Urothelium cell line (cell line): ENCODE results near the gene APBA3.

Source experiments
- DNase-seq: peaks from one replicate; pipeline ENCODE4 v3.0.0; 2011; ENCODE audit warnings: low spot score, mixed read lengths
- FAIRE-seq: peaks from 2 replicates; lab custom pipeline; 2011; peaks lifted over from hg19 to GRCh38; lab: Jason Lieb, UNC

Gene APBA3

GRCh38 chr19:3751236-3751635 is 10.3 kb downstream of the APBA3 start:
- FAIRE-seq = no peak
- no peak for DNase-seq

GRCh38 chr19:3750211-3750610 is 11.3 kb downstream of the APBA3 start:
- FAIRE-seq (no peak), DNase-seq (no peak)

GRCh38 chr19:3748965-3749364 is 12.5 kb downstream of the APBA3 start:
- no peak for DNase-seq
- FAIRE-seq = no peak

DNA sequence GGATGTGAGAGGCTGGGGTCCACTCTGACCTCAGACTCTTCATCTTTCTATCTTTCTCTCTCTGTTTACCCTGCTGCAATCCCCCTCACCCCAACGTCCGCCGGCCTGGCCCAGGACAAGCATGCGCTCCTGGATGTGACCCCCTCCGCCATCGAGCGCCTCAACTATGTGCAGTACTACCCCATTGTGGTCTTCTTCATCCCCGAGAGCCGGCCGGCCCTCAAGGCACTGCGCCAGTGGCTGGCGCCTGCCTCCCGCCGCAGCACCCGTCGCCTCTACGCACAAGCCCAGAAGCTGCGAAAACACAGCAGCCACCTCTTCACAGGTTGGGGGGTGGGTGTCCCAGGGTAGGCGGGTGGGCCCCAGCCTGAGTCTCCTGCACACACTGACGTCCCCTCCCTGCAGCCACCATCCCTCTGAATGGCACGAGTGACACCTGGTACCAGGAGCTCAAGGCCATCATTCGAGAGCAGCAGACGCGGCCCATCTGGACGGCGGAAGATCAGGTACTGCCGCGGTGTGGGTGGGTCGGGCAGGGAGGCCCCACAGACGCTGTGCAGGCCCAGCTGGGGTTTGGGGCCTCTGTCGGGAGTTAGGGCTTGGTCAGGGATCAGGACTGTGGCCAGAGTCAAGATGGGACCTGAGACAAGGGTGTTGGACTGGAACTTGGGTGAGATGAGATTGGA is 15.0 kb downstream of the APBA3 start:
- DNase-seq (no peak), FAIRE-seq (no peak)

- FAIRE-seq = no peak
Observed at GRCh38 chr19:3745363-3746045, 16.0 kb downstream of the APBA3 start.

GRCh38 chr19:3743486-3743885 is 18.0 kb downstream of the APBA3 start:
- DNase-seq (no peak), FAIRE-seq (no peak)

More at GRCh38 chr19:3745363-3746045, 16.0 kb downstream of the APBA3 start:
- no peak for DNase-seq

GRCh38 chr19:3740431-3740830 is 21.1 kb downstream of the APBA3 start:
- no peak for FAIRE-seq
- no peak for DNase-seq

- FAIRE-seq (no peak), DNase-seq (no peak)
Observed at GRCh38 chr19:3738477-3739220, 22.8 kb downstream of the APBA3 start.

DNA sequence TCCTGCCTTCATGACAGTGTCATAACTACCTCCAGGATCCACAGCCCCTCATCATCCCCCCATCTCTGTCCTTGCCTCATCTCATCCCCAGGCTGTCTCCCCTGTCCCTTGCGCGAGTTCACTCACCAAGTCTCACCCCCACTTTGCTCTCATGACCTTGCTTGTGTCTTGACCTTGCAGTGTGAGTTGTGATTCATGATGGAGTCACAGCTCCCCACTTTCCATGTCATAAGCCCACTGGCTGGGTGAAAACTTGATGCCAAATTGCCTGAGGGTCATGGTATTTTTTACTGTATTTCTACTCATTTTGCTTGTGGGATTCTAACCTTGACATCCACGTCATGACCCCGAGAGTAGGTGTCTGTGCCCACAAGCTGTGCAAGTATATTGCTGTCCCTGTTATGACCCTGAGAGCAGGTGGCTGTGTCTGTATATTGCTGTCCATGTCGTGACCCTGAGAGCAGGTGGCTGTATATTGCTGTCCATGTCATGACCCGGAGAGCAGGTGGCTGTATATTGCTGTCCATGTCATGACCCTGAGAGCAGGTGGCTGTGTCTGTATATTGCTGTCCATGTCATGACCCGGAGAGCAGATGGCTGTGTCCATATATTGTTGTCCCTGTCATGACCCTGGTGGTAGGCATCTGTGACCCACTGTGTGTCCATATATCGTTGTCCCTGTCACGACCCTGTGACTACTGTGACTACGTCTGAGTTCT is 23.8 kb downstream of the APBA3 start:
- FAIRE-seq = no peak
- DNase-seq = no peak

- FAIRE-seq (no peak), DNase-seq (no peak)
Observed at GRCh38 chr19:3736106-3736724, 25.3 kb downstream of the APBA3 start.

GRCh38 chr19:3734310-3734600 is 27.2 kb downstream of the APBA3 start:
- FAIRE-seq (no peak), DNase-seq (no peak)

DNA sequence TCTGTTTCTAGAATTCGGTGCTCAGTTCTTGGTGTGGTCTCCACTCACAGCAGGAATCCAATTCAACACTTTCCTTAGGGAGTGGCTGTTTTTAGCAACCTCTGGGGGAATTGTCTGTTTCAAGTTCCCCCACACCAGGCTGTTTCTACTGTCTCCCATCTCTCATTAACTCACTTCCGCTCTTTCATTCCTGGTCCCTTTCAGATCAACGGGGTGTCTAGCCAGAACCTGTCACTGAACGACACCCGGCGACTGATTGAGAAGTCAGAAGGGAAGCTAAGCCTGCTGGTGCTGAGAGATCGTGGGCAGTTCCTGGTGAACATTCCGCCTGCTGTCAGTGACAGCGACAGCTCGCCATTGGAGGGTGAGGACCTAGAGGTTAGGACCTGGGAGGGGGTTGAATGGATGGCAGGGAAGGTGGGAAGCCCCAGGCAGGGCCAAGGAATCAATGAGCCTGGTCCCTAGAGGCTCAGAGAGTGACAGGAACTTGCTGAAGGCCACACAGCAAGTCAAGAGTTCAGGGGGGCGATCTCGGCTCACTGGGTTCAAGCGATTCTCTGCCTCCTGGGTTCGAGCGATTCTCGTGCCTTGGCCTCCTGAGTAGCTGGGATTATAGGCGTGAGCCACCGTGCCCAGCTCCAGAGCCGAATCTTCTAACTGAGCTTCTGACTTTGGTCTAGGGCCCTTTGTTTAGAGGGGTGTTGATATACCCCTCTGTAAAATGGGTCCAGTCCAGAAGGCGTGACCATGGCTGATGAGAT is 27.8 kb downstream of the APBA3 start:
- DNase-seq = no peak
- FAIRE-seq = no peak

DNA sequence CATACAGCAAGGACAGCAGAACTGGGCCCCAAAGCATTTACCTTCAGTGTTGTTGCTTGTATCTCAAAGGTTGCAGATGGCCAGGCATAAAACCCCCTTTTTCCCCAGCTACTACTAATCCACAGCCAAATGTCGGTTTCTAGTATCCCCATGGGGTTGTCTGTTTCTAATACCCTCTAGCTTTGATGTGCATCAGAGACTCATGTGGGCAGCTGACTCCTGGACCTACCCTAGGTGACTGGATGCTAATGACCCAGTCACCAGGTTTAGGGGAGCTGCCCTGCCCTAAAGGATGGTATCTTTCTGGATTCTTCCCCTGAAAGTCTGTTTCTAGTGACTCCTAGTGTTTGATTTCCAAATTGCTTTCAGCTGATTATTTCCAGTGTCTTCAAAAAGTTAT is 29.4 kb downstream of the APBA3 start:
- no peak for FAIRE-seq
- no peak for DNase-seq

DNA sequence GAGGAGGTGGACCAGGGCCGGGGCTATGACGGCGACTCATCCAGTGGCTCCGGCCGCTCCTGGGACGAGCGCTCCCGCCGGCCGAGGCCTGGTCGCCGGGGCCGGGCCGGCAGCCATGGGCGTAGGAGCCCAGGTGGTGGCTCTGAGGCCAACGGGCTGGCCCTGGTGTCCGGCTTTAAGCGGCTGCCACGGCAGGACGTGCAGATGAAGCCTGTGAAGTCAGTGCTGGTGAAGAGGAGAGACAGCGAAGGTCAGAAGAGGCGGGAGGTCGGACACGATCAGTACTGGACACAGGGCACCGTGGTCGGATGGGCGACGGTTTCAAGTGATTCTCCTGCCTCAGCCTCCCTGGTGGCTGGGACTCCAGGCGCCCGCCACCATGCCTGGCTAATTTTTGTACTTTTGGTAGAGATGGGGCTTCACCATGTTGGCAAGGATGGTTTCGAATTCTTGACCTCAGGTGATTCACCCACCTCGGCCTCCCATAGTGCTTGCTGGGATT is 31.0 kb downstream of the APBA3 start:
- FAIRE-seq = no peak
- DNase-seq = no peak

DNA sequence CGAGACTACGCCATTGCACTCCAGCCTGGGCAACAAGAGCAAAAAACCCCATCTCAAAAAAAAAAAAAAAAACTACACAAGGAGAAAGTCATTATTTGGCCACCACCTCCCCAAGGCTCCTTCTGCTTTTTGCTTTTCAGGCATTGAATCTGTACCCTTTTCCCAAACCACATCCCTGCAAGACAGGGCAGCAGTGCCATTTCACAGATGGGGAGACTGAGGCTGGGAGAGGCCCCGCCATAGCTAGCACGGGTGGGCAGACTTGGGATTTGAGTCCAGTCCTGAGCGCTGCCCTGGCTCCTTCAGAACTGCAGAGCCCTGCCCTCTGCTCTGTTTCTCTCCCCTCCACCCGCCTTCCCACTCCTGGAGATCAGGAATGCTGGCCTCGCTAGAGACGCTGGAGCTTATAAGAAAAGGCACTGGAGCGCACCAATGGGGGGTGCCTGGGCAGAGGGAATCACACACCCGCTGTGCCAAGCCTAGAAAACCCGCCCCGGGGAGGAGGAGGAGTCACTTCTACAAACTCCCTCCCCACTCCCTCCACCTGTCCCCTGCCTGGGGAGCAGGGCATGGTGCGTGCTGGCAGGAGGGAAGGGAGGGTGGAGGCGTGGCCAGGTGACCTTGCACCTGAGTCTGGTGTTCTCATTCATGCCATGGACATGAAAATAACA is 35.7 kb downstream of the APBA3 start:
- no peak for DNase-seq
- FAIRE-seq = no peak

DNA sequence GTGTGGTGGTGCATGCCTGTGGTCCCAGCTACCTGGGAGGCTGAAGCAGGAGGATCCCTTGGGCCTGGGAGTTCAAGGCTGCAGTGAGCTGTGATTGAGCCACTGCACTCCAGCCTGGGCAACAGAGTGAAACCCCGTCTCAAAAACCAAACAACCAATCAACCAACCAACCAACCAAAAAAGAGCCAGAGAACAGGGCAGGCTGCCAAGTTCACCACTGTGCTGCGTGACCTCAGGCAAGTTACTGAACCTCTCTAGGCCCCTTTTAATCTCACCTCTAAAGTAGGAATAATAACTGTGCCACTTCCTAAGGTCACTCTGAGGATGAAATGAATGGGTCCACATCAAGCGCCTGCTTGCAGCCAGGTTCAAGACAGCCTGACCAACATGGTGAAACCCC is 36.4 kb downstream of the APBA3 start:
- no peak for FAIRE-seq
- no peak for DNase-seq

DNA sequence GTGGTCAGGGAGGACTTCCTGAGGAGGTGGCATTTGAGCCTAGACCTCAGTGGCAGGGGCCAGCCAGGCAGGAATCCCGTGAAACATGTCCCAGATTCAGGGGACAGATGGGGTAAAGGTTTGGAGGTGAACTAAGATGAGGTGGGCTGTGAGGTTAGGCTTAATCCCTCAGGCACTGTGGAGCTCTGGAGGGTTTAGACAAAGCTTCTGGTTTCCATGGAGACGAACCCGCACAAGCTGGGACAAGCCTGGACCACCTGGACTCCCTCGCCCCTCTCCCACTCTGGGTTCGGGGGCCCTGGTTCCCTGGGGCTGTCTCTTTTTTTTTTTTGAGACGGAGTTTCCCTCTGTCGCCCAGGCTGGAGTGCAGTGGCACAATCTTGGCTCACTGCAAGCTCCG is 37.6 kb downstream of the APBA3 start:
- DNase-seq (no peak), FAIRE-seq (no peak)

DNA sequence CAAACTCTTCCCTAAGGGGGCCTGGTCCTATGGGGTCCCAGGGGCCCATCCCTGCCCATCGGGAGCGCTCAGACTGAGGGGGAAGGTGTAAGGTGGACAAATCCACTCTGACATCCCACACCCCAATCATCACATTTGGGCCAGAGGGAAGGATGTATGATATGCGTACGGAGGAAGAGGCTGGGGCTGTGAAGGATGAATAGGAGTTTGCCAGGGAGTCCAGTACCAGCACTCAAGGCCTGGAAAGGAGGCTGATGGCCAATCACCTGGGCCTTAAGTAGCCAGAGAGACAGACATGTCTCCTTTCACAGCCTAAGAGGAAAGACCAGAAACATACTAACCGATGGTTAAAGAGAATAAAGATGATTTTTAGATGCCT is 38.4 kb downstream of the APBA3 start:
- FAIRE-seq = no peak
- no peak for DNase-seq

DNA sequence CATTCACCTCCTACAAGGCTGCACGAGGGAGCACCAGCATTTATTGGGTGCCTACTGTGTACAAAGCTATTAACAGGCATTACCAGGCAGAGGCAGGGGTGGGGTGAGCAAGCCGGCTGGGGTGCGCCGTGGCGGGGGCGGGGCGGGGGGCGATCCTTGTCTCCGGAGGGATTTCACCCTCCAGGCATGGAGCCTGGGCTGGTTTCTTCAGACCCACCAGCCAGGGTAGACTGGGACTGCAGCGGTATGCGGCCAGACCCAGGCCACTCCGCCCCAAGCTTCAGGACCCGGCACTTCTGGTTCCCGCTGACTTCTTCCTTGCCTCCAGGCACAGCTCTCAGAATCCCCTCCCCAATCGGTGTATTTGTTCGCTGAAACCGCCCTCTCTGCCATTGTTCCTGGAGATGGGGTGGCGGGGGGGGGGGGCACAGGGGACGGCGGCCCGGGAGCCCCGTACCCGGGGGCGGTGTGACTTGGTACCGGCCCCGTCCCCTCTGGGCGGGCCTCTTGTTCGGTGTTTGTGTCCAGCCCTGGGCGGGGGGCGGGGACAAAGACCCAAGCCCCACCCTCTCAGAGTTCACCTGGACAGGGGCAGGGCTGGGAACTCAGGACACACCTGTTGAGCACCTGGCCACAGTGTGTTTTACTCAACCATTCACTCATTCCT is 38.9 kb downstream of the APBA3 start:
- no peak for DNase-seq
- no peak for FAIRE-seq
